Stomach smooth muscle (tissue), 2 donors: Measurements from ENCODE around the gene SMAD5.

ENCODE experiments used
- H3K27ac ChIP-seq: one replicate; pipeline ENCODE4 v1.7.0; 2013; ENCODE audit warnings: mild to moderate bottlenecking, low read length, inconsistent platforms
- H3K27me3 ChIP-seq, 2 donors: one replicate each; pipeline ENCODE4 v1.7.0; 2013; ENCODE audit warnings: low read length in 2 of 2; ENCODE audit not compliant: insufficient read depth in 2 of 2, control insufficient read depth in 1 of 2
- H3K36me3 ChIP-seq, 2 donors: one replicate each; pipeline ENCODE4 v1.7.0; 2013; ENCODE audit warnings: low read length in 2 of 2; ENCODE audit not compliant: control insufficient read depth in 2 of 2, insufficient read depth in 2 of 2
- H3K4me1 ChIP-seq: one replicate; pipeline ENCODE4 v1.7.0; 2013; ENCODE audit warnings: low read length; ENCODE audit not compliant: control insufficient read depth, insufficient read depth
- H3K4me3 ChIP-seq, 2 donors: one replicate each; pipeline ENCODE4 v1.7.0; 2013; ENCODE audit warnings: low read length in 2 of 2
- H3K9ac ChIP-seq, 2 donors: one replicate each; pipeline ENCODE4 v1.7.0; 2013; ENCODE audit warnings: low read length in 2 of 2, mild to moderate bottlenecking in 1 of 2
- H3K9me3 ChIP-seq, 2 donors: one replicate each; pipeline ENCODE4 v1.7.0; 2013; ENCODE audit warnings: low read length in 2 of 2; ENCODE audit not compliant: control insufficient read depth in 2 of 2
- donor health status: healthy.
- donor health status: Pancreatic carcinoma.

The SMAD5 gene

DNA sequence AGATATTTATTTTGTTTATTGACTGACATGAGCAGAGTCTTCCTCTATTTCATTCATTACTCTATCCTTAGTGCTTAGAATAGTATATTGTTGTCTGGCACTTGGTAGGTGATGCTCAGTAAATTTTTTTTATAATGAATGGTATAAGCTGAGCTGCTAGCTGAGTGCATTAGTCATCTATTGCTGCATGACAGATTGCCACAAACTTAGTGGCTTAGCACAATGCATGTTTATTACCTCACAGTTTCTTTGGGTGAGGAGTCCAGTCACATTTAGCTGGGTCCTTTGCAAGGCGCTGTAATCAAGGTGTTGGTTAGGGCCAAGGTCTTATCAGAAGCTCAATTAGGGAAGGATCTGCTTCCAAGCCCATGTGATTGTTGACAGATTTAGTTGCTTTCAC lies 23.1 kb downstream of the SMAD5 start:
- Histone ChIP-seq H3K4me3 (no peak overlapping the region), H3K27me3 (no peaks in the 10 kb centered on the region), H3K27ac (no peak overlapping the region), H3K9ac (no peak overlapping the region), H3K9me3 (no peaks in the 10 kb centered on the region), H3K4me1 (peaks cover 3% of the 10 kb centered on the region), H3K36me3 (peaks cover 0 to 14% of the 10 kb centered on the region in 2 donors)

DNA sequence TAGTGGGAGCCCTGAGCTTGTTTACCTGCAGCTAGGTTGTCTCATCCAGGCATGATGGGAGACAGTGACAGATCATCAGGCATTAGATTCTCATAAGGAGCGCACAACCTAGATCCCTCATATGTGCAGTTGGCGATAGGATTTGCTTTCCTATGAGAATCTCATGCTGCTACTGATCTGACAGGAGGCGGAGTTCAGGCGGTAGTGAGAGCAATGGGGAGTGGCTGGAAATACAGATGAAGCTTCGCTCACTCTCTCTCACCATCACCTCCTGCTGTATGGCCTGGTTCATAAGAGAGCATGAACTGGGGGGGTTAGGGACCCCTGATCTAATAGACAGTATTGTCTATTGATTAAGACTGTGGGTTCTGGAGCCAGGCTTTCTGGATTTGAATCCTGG lies 24.9 kb downstream of the SMAD5 start:
- Histone ChIP-seq H3K4me1 (peaks cover 3% of the 10 kb centered on the region), H3K36me3 (peaks cover 0 to 16% of the 10 kb centered on the region in 2 donors), H3K27me3 (no peaks in the 10 kb centered on the region)

GRCh38 chr5:136159457-136159856 lies 26.8 kb downstream of the SMAD5 start:
- no peak overlapping the region for H3K4me3 ChIP-seq
- H3K9me3 ChIP-seq: no peaks in the 10 kb centered on the region
- H3K36me3 ChIP-seq: peaks cover 3 to 6% of the 10 kb centered on the region in 2 donors
- peaks cover 3% of the 10 kb centered on the region for H3K4me1 ChIP-seq
- H3K9ac ChIP-seq: no peak overlapping the region
- H3K27ac ChIP-seq: no peak overlapping the region
- no peaks in the 10 kb centered on the region for H3K27me3 ChIP-seq

More for the DNA sequence above, 24.9 kb downstream of the SMAD5 start:
- no peak overlapping the region for H3K9ac ChIP-seq
- H3K4me3 ChIP-seq: no peak overlapping the region
- H3K27ac ChIP-seq: no peak overlapping the region
- H3K9me3 ChIP-seq: no peaks in the 10 kb centered on the region

DNA sequence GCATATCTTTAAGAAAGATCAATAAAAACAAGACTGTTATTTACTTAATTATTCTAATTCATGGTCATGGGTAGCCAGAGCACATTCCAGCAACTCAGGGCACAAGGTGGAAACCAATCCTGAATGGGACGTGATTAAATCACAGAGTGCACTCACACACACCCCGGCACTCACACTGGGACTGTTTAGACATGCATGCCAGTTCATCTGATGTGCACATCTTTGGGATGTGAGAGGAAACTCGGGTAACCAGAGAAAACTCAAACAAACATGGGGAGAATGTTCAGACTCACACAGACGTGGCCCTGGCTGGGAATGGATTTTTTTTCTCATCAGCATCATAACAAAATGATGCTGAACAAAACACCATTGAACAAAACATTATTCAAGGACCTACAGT lies 29.4 kb downstream of the SMAD5 start:
- H3K9me3 ChIP-seq: no peaks in the 10 kb centered on the region
- no peak overlapping the region for H3K4me3 ChIP-seq
- peaks cover 3% of the 10 kb centered on the region for H3K4me1 ChIP-seq
- H3K27ac ChIP-seq: no peak overlapping the region
- H3K9ac ChIP-seq: no peak overlapping the region
- H3K27me3 ChIP-seq: no peaks in the 10 kb centered on the region
- H3K36me3 ChIP-seq: peaks cover 2 to 3% of the 10 kb centered on the region in 2 donors

- H3K9ac ChIP-seq: no peak overlapping the region
- H3K27ac ChIP-seq: no peak overlapping the region
- H3K4me3 ChIP-seq: no peak overlapping the region
- H3K27me3 ChIP-seq: no peaks in the 10 kb centered on the region
- H3K4me1 ChIP-seq: peaks cover 3% of the 10 kb centered on the region
- no peaks in the 10 kb centered on the region for H3K9me3 ChIP-seq
- peaks cover 4 to 7% of the 10 kb centered on the region in 2 donors for H3K36me3 ChIP-seq
These were observed 31.6 kb downstream of the SMAD5 start for GRCh38 chr5:136164226-136164625.

GRCh38 chr5:136166909-136167308 lies 34.3 kb downstream of the SMAD5 start:
- no peaks in the 10 kb centered on the region for H3K27me3 ChIP-seq
- H3K4me3 ChIP-seq: no peak overlapping the region
- no peaks in the 10 kb centered on the region for H3K4me1 ChIP-seq
- no peak overlapping the region for H3K27ac ChIP-seq
- no peak overlapping the region for H3K9ac ChIP-seq
- H3K9me3 ChIP-seq: no peaks in the 10 kb centered on the region
- H3K36me3 ChIP-seq: peaks cover 7 to 9% of the 10 kb centered on the region in 2 donors

DNA sequence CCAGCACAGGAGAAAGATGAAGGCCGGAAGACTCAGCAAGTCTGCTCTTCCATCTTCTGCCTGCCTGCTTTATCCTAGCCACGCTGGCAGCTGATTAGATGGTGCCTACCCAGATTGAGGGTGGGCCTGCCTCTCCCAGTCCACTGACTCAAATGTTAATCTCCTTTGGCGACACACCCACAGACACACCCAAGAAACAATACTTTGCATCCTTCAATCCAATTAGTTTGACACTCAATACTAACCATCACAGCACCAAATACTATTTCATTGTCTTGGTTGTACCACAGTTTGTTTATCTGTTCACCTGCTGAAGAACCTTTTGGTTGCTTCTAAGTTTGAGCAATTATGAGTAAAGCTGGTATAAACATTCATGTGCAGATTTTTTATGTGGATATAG lies 36.6 kb downstream of the SMAD5 start:
- H3K4me1 ChIP-seq: no peaks in the 10 kb centered on the region
- H3K4me3 ChIP-seq: no peak overlapping the region
- no peak overlapping the region for H3K9ac ChIP-seq
- H3K9me3 ChIP-seq: no peaks in the 10 kb centered on the region
- peaks cover 5 to 13% of the 10 kb centered on the region in 2 donors for H3K36me3 ChIP-seq
- H3K27ac ChIP-seq: no peak overlapping the region
- no peaks in the 10 kb centered on the region for H3K27me3 ChIP-seq

GRCh38 chr5:136174021-136174659 lies 41.5 kb downstream of the SMAD5 start:
- H3K27me3 ChIP-seq: no peaks in the 10 kb centered on the region
- H3K4me1 ChIP-seq: no peaks in the 10 kb centered on the region
- no peak overlapping the region for H3K9ac ChIP-seq
- H3K9me3 ChIP-seq: no peaks in the 10 kb centered on the region
- peaks cover 17 to 19% of the 10 kb centered on the region in 2 donors for H3K36me3 ChIP-seq
- H3K4me3 ChIP-seq: no peak overlapping the region
- no peak overlapping the region for H3K27ac ChIP-seq

DNA sequence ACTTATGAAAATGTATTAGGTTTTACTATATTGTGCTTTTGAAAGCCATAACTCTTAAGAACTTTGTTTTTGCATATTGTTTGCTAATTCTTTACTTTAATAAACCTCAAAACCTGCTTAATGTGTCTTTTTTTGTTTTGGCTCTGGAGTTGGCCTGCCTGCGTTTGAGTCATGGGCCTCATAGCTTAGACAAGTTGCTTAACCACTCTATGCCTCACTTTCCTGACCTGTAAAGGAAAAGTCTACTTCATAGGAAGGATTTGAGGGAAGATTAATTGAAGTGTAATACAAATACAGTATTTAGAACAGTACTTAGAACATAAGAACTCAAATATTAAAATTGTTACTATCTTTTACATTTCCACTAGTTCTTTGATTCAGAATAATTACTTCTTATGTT lies 50.0 kb downstream of the SMAD5 start:
- Histone ChIP-seq H3K4me3 (no peak overlapping the region), H3K27me3 (no peaks in the 10 kb centered on the region), H3K36me3 (peaks cover 3 to 11% of the 10 kb centered on the region in 2 donors), H3K9me3 (no peaks in the 10 kb centered on the region), H3K4me1 (no peaks in the 10 kb centered on the region), H3K27ac (no peak overlapping the region), H3K9ac (no peak overlapping the region)

DNA sequence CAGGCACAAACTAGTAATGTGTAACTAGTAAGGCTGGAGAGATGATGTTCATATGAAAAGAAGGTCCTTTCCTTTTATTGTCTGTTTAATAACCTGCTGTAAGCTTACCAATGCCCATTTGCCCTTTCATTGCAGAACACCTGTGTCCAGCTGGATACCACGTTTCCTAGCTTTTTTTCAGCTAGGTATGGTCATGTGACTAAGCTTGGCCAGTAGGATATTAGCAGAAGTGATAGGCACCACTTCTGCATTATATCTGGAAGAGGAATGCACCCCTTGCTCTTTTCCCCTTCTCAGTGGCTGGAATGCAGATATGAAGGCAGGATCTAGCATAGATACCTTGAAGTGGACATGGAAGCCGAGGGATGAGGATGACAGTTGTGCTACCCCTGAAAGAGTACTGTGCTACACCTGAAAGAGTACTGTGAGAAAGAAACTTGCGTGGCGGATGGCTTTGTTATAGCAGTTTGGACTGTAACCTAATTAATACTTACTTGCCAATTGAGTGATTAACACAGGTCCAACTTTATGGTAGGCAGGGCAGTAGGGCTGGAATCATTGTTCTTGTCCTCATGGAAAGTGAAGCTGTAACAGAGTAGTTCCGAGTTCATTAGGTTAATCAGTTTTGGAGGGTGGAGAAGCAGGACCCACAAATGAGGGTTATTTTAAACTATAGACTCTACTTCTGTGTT lies 53.5 kb downstream of the SMAD5 start:
- Histone ChIP-seq H3K27me3 (peaks cover under 1 to 3% of the 10 kb centered on the region in 2 donors), H3K4me3 (no peak overlapping the region), H3K36me3 (peaks cover 7 to 20% of the 10 kb centered on the region in 2 donors), H3K4me1 (no peaks in the 10 kb centered on the region), H3K27ac (no peak overlapping the region), H3K9me3 (no peaks in the 10 kb centered on the region), H3K9ac (no peak overlapping the region)

GRCh38 chr5:136186796-136187195 lies 54.2 kb downstream of the SMAD5 start:
- H3K4me3 ChIP-seq: no peak overlapping the region
- H3K9me3 ChIP-seq: no peaks in the 10 kb centered on the region
- H3K27me3 ChIP-seq: peaks cover 7 to 9% of the 10 kb centered on the region in 2 donors
- H3K4me1 ChIP-seq: peaks cover 6% of the 10 kb centered on the region
- no peak overlapping the region for H3K27ac ChIP-seq
- peaks cover 7 to 20% of the 10 kb centered on the region in 2 donors for H3K36me3 ChIP-seq
- no peak overlapping the region for H3K9ac ChIP-seq
